Measurements from ENCODE around the gene ADAMTSL2.

DNA sequence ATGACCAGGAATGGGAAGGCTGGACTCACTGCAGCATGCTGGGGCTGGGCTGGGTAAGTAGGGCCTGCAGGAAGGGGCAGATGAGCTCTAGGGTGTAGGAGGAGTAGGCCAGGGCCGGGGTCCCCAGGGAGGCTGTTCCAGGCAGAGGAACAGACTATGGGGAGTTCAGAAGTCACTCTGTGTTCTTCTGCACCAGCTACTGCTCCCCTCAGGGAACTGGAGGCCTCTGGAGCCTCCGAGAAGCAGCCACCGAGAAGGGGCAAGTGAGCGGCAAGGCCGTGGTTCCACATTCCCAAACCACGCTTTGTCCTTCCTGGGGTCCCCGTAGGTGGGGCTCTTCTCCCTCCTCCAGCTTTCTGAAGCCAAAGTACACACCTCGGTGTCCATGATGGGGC is 47.2 kb upstream of the ADAMTSL2 start:
- TF ChIP-seq EZH2 (IDR thresholded peaks at IDR 0.05) (no peak), POLR2AphosphoS5 (IDR thresholded peaks at IDR 0.05; ENCODE audit: borderline replicate concordance, low read depth, low read length) (no peak), FOXP2 (optimal IDR thresholded peaks at IDR 0.05; ENCODE audit: control extremely low read depth, extremely low read length, insufficient read depth) (no peak)
